Stimulated activated CD8-positive, alpha-beta memory T cell treated with anti-CD3 and anti-CD28 coated beads, Interleukin-12 subunit alpha, Interleukin-12 subunit beta, amount 100 ng/mL, for 1 hour (primary cell): ENCODE results near the gene KRT222.

Experiments
- DNase-seq: peaks from one replicate; pipeline ENCODE4 v3.0.0-alpha.2; 2020; ENCODE audit warnings: low read depth

Gene KRT222

GRCh38 chr17:40614431-40615067 is 50.4 kb downstream of the KRT222 start:
- DNase-seq: no peak

- DNase-seq: no peak
Measured at GRCh38 chr17:40613467-40614154, 51.4 kb downstream of the KRT222 start.

- DNase-seq: no peak
Measured at GRCh38 chr17:40612599-40613244, 52.3 kb downstream of the KRT222 start.

GRCh38 chr17:40611840-40612474 is 53.0 kb downstream of the KRT222 start:
- no peak for DNase-seq

- no peak for DNase-seq
Measured at GRCh38 chr17:40610359-40610758, 54.6 kb downstream of the KRT222 start.

GRCh38 chr17:40608061-40608581 is 56.9 kb downstream of the KRT222 start:
- DNase-seq: no peak

GRCh38 chr17:40607641-40608040 is 57.3 kb downstream of the KRT222 start:
- no peak for DNase-seq

- DNase-seq: no peak
Measured at GRCh38 chr17:40606548-40607353, 58.2 kb downstream of the KRT222 start.

- no peak for DNase-seq
Measured at GRCh38 chr17:40605306-40605705, 59.7 kb downstream of the KRT222 start.
